HEK293T (cell line): Measurements from ENCODE around the gene RAB8B.

ENCODE experiments used
- ARNT ChIP-seq: fragments of 450-650 bp; IDR thresholded peaks from 2 replicates; pipeline ENCODE4 v1.6.1; 2017; ENCODE audit warnings: mild to moderate bottlenecking
- BHLHE40 ChIP-seq: fragments of 450-650 bp; IDR thresholded peaks from 2 replicates; pipeline ENCODE4 v1.6.1; 2016; ENCODE audit warnings: mild to moderate bottlenecking, moderate library complexity, borderline replicate concordance
- FOXA1 ChIP-seq: fragments of 450-650 bp; IDR thresholded peaks from 2 replicates; pipeline ENCODE4 v1.6.1; 2016; ENCODE audit warnings: mild to moderate bottlenecking
- FOXK2 ChIP-seq: fragments of 450-650 bp; IDR thresholded peaks from 2 replicates; pipeline ENCODE4 v1.6.1; 2016; ENCODE audit warnings: mild to moderate bottlenecking
- HDGF ChIP-seq: fragments of 450-650 bp; IDR thresholded peaks from 2 replicates; pipeline ENCODE4 v1.6.1; 2017; ENCODE audit warnings: antibody characterized with exemption, borderline replicate concordance
- L3MBTL2 ChIP-seq: fragments of 450-650 bp; conservative IDR thresholded peaks from 2 replicates; pipeline ENCODE4 v1.6.1; 2016; ENCODE audit warnings: mild to moderate bottlenecking
- SP1 ChIP-seq: fragments of 450-650 bp; IDR thresholded peaks from 2 replicates; pipeline ENCODE4 v1.6.1; 2017
- TF ChIP-seq, protein P1 (sequence below): fragments of 450-650 bp; IDR thresholded peaks from 2 replicates; pipeline ENCODE4 v1.6.1; 2016

- TF ChIP-seq ARNT: no peak
- TF ChIP-seq FOXA1: no peak
- TF ChIP-seq L3MBTL2: 0 out of 2 replicates have a peak, but pooled peaks have one; percentile 3
- TF ChIP-seq BHLHE40: no peak
- no peak for TF ChIP-seq HDGF
- TF ChIP-seq, protein P1, sequence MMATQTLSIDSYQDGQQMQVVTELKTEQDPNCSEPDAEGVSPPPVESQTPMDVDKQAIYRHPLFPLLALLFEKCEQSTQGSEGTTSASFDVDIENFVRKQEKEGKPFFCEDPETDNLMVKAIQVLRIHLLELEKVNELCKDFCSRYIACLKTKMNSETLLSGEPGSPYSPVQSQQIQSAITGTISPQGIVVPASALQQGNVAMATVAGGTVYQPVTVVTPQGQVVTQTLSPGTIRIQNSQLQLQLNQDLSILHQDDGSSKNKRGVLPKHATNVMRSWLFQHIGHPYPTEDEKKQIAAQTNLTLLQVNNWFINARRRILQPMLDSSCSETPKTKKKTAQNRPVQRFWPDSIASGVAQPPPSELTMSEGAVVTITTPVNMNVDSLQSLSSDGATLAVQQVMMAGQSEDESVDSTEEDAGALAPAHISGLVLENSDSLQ: no peak
- TF ChIP-seq FOXK2: no peak
- no peak for TF ChIP-seq SP1
Measured at GRCh38 chr15:63189941-63190768, 749 bp downstream of the RAB8B start.
